Hematopoietic multipotent progenitor cell (in vitro differentiated cells): ENCODE data around the gene SCD. TPM values are rescaled to one million over a fixed set of nuclear protein-coding genes. Genes with fewer than 3 reads are reported as not detected.
A peak's percentile ranks its signal among the peaks of the same experiment; 100 is the strongest.

Experiments used
- DNase-seq, 3 donors: peaks; one replicate each; pipeline ENCODE4 v3.0.0-alpha.2; 2011 to 2015; ENCODE audit warnings: low read depth in 2 of 3, low spot score in 2 of 3
- total RNA-seq: library from RNA; depleted of rRNA; stranded (reverse); fragments of >200 nt; gene quantifications from one replicate; pipeline ENCODE4 v1.2.3, GENCODE V29; 2012

SCD gene
- total RNA-seq, 1 donor = 21.3 TPM

DNA sequence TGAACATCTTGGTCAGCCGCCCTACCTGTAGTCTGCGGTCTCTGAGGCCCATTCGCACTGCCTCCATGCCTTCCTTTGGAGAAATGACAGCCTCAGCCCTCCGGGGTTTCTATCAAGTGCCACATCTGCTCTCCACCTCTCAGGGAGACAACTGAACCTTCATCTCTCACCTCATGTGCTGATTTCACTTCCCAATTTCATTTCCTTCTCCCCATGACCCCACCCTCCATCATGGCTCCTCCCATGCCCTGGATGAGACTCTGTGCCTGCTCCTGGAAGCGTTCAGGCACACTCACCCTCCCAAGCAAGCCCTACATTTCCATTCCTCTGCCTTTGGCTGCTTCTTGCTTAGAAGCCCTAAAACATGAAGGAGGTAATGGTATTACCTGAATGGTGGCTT lies 7.8 kb upstream of the SCD start:
- no peak for DNase-seq

- no peak for DNase-seq
Measured at GRCh38 chr10:100340948-100341847, 5.8 kb upstream of the SCD start.

DNA sequence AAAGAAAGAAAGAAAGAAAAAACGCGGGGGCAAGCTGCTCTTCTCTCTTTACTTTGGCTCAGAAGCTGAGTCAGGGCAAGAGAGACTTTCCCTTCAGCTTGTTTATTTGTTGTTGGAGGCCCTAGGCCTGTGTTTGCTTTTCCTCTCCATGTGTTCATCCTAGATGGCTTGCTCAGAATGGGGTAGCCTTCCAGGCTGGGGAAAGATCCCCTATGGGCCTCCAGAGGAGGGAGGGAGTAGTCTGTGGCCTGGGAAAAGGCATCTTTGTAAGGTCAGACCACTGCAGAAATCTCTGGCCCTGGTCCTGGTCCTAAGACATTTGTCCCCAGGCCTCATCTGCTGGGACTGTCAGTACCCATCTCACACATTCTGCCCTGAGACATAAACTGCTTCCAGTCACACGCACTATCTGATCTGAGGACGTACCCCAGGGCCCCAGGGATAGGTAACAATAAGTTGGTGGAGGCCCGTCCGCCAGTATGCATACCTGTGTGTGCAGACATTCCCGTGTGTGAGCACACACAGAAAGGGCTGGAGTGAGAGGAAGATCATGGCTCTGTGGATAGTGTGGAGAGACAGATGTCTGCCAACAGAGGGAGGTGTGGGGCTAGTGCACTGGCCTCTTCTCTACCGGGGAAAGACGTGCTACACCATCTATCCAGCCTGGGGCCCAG lies 4.9 kb upstream of the SCD start:
- peak in 2 of 3 donors; percentile 54 to 76 for DNase-seq

- DNase-seq = no peak
Measured at GRCh38 chr10:100342627-100342972, 4.4 kb upstream of the SCD start.

DNA sequence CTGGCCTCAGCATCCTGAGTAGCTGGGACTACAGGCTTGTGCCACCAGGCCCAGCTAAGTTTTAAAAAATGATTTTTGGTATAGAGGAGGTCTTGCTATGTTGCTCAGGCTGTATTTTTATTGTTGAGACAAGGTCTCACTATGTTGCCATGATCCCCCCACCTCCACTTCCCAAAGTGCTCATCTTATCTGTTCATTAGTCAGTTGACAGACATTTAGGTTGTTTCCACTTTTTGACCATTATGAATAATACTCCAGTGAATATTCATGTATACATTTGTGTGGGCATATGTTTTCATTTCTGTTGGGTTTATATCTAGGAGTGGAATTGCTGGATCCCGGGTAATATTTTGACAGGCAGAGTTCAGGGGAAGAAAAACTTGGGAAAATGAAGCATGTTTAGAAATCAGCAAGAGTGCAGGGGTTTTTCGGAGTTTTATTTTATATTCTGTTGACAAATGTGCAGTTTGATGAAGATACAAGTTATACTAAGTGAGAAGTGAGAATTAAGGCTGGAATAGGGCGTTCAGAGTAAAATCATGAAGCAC lies 2.7 kb upstream of the SCD start:
- DNase-seq = no peak

DNA sequence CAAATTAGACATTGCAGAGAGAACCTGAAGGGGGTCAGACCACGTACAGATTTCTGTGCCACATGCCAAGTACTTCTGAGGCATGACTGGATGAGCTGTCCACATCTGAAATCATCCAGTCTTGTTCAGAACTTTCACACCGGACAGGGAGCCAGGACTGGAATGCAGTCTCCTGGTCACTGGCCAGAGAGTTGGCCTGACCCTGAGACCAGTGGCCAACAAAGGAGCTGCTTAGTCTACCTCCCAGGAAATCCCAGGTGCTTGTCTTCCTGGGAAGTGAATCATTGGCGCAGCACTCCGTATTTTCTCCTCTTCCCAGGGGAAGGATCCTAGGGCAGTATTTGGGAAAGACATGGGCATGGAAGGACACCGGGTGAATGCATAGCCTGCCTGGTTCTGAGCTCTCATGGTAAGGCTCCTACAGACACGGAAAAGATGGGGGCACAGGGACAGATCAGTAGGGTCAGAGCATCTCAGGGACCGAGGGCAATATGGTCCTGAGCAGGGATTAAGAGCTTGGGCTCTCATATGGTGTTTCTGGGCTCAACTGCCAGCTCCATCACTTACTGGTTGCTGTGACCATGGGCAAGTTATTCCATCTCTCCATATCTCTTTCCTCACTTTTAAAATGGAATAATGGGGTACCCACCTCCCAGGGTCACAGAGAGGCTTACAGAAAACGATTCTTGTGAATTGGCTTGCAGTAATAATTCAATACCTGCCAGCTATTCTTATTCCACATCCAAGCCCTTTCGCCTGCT lies 1.3 kb upstream of the SCD start:
- DNase-seq = no peak

GRCh38 chr10:100346351-100346764 lies 675 bp upstream of the SCD start:
- DNase-seq = peak in 2 of 3 donors; percentile 77

- peak in 1 of 3 donors; percentile 18 for DNase-seq
Measured at GRCh38 chr10:100347568-100348195, 649 bp downstream of the SCD start.

DNA sequence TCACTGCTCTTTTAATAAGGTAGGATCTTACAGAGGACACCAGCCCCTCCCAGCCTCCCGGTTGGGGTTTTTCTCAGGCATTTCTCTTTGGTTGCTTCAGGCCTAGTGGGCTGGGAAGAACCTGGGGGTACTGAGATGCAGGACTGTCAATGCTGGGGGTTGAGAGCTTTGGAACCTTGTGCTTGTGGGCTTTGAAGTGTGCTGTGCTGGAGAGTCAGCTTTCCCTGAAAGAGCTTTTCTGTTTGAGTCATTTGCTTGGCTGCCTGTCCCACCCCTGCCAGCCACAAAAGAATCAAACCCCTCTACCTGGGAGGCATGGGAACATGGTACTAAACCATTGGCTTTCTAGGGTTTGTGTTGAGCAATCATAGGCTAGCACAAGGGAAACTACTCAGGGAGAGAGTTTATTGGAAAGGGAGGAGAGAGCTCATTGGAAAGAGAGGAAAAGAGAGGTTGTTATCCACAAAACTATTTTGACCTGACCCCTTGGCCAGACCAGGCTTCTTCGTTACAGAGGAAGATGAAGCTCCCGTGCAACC lies 1.4 kb downstream of the SCD start:
- DNase-seq = no peak

GRCh38 chr10:100349087-100349486 lies 2.1 kb downstream of the SCD start:
- no peak for DNase-seq

- no peak for DNase-seq
Measured at GRCh38 chr10:100349672-100350071, 2.6 kb downstream of the SCD start.

- DNase-seq = no peak
Measured at GRCh38 chr10:100350914-100351485, 4.0 kb downstream of the SCD start.

DNA sequence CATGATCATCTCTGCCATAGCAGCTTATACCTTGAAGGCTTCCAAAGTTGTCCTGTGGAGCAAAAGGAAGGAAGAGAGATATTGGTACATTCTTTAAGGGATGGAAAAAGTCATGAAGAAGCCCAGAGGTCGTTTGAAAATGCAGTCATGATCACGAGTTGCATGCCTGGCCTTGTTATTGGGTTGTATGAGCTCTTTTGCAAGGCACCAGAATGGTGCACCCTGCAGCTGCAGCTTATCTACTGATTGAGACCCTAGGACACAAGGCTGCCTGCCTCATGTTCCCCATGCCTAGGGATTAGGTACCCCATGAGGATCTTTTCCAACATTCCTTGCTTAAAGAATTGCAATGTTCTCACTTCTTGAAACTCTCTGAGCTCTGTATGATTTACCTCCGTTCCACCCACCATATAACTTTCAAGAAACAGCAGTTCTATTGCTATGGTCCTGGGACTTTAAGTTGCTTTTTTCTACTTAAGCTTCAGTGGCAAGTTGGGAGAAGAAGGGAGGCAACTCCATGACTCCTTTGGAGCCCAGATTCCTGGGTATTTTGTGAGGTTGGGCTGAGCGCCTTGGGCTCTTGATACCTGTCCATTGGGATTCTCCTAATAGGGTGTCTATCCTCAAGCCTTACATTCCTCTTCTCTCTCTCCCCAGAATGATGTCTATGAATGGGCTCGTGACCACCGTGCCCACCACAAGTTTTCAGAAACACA lies 6.9 kb downstream of the SCD start:
- no peak for DNase-seq

DNA sequence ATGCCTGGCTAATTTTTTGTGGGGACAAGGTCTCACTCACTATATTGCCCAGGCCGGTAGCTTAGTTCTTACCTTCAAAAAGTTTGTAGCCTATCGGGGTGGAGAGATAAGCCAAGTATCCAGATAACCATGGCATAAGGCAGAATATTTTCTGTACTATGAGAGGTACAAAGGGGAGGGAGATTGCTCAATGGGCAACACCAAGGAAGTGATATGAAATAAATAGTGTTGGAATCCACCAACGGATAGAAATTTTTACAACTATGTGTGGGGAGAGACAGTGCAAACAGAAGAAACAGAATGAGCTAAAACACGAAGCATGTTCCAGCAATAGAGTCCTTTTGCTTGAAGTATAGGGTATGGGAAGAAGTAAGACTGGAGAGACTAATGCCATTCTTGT lies 8.1 kb downstream of the SCD start:
- DNase-seq = no peak

DNA sequence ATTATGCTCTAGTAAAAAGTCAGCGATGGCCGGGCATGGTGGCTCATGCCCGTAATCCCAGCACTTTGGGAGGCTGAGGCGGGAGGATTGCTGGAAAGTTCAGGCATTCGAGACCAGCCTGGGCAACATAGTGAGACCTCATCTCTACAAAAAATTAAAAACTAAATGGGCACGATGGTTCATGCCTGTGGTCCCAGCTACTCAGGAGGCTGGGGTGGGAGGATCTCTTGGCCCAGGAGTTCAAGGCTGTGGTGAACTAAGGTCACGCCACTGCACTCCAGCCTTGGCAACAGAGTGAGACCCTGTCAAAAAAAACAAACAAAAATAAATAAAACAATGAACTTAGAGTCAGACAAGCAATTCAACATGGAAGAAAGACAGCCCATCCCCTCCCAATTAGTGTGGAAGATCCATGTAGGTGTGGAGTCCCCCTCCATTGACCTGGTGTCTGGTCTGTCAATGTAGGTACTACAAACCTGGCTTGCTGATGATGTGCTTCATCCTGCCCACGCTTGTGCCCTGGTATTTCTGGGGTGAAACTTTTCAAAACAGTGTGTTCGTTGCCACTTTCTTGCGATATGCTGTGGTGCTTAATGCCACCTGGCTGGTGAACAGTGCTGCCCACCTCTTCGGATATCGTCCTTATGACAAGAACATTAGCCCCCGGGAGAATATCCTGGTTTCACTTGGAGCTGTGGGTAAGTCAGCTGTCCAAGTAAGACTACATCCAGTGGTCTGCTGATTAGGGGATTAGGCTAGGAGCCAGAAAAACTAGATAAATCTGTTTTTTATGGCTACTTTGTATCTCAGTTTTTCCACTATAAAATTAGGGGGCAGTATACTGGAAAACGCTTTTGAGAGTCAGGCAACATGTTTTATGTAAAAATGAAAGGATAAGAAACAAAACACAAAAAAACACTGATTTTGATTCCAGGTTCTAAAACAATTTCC lies 9.3 kb downstream of the SCD start:
- DNase-seq = no peak

GRCh38 chr10:100357059-100357858 lies 10.2 kb downstream of the SCD start:
- no peak for DNase-seq

DNA sequence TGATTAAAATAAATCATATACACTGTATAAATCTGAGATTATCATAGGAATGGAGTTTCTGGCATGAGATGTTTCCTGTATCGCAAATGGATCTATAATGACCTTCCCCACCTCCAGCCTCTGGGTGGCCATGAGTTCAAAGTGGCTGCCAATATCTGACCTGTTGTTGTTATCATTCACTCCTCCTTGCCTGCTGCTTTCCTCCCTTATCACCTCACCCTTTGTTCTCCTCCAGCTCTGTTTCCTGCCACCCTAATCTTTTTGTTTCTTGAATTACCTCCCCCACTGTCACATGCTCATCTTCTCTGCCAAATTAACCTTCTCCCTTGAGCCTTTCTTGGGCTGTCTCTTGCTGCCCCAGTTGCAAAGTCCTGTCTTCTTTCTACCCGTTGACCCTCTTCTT lies 12.0 kb downstream of the SCD start:
- DNase-seq = no peak
